HepG2 (cell line): ENCODE data around the gene OSBPL3. TPM values are rescaled to one million over a fixed set of nuclear protein-coding genes. Genes with fewer than 3 reads are reported as not detected.

Source experiments
- ATAC-seq: fragments of 200-7000 bp; cut with Tn5 transposase; 3 replicates; pipeline ENCODE4 v1.9.1; 2020; ENCODE audit warnings: mild to moderate bottlenecking, moderate library complexity
- BruUV-seq: library from RNA; stranded (reverse); fragments of 400-500 nt; replicated peaks from 2 replicates; lab custom pipeline; 2021; lab: Mats Ljungman, UMichigan
- CTCF ChIA-PET: fragments of 300-600 bp; formaldehyde crosslinking; extraction: SDS; loops from one replicate; lab custom pipeline; 2021; ENCODE audit warnings: low total read pairs, inconsistent platforms, low intra/inter-chr PET ratio; lab: Yijun Ruan, JAX
- POLR2A ChIA-PET: fragments of 350-600 bp; sonication (Branson Sonifier 250); formaldehyde crosslinking; loops from one replicate; lab custom pipeline; 2020; ENCODE audit warnings: antibody characterized with exemption, inconsistent platforms; lab: Yijun Ruan, JAX
- DNase-seq: peaks from one replicate; pipeline ENCODE4 v3.0.0-alpha.2; 2015; ENCODE audit warnings: low spot score
- FAIRE-seq: peaks from 3 replicates; lab custom pipeline; 2011; peaks lifted over from hg19 to GRCh38; lab: Jason Lieb, UNC
- H2AFZ ChIP-seq: one replicate; pipeline ENCODE4 v1.6.1; 2011; ENCODE audit warnings: low read length, inconsistent platforms
- H3K27ac ChIP-seq: fragments of 300-600 bp; 3 replicates; pipeline ENCODE4 v1.8.0; 2011; ENCODE audit warnings: mixed run types, mild to moderate bottlenecking, mixed read lengths, low read length, inconsistent platforms; ENCODE audit not compliant: insufficient read depth; ENCODE audit errors: extremely low read length
- H3K27me3 ChIP-seq, 2 experiments: fragments of 200-600 bp in 1 of 2; 2 replicates in 1 of 2; 3 replicates in 1 of 2; pipeline versions ENCODE4 v1.6.0 to v1.8.0; 2011; ENCODE audit warnings: low read length in 2 of 2, mild to moderate bottlenecking in 2 of 2, moderate library complexity in 2 of 2, inconsistent platforms in 1 of 2; ENCODE audit not compliant: insufficient read depth in 2 of 2, control insufficient read depth in 1 of 2
- H3K36me3 ChIP-seq, 2 experiments: fragments of 200-600 bp in 1 of 2; replicated peaks in 1 of 2; 2 replicates in 1 of 2; 3 replicates in 1 of 2; pipeline versions ENCODE4 v1.5.1 to v1.8.0; 2011; ENCODE audit warnings: low read length in 2 of 2, inconsistent platforms in 1 of 2; ENCODE audit not compliant: insufficient read depth in 2 of 2, control insufficient read depth in 1 of 2
- H3K4me1 ChIP-seq: 2 replicates; pipeline ENCODE4 v1.5.1; 2012; ENCODE audit warnings: low read length, inconsistent platforms; ENCODE audit not compliant: insufficient read depth
- H3K4me2 ChIP-seq: 2 replicates; pipeline ENCODE4 v1.6.0; 2011; ENCODE audit warnings: low read depth, low read length, inconsistent platforms
- H3K4me3 ChIP-seq, 3 experiments: fragments of 200-600 bp in 1 of 3; sonication (generic), shearing (Covaris generic) in 1 of 3; replicated peaks in 1 of 3; 2 replicates each; pipeline ENCODE4 v1.5.1; 2011 to 2016; ENCODE audit warnings: low read length in 3 of 3, inconsistent platforms in 2 of 3, low read depth in 2 of 3, mild to moderate bottlenecking in 2 of 3, control low read depth in 1 of 3, mixed read lengths in 1 of 3; ENCODE audit not compliant: insufficient read depth in 1 of 3
- H3K79me2 ChIP-seq: one replicate; pipeline ENCODE4 v1.6.1; 2011; ENCODE audit warnings: low read length, inconsistent platforms; ENCODE audit not compliant: insufficient read depth
- H3K9ac ChIP-seq: 2 replicates; pipeline ENCODE4 v1.6.0; 2011; ENCODE audit warnings: mild to moderate bottlenecking, low read depth, low read length, inconsistent platforms; ENCODE audit not compliant: insufficient read depth
- H3K9me3 ChIP-seq: 2 replicates; pipeline ENCODE4 v1.5.1; 2012; ENCODE audit warnings: mild to moderate bottlenecking, low read length
- H4K20me1 ChIP-seq: 2 replicates; pipeline ENCODE4 v1.6.0; 2011; ENCODE audit warnings: inconsistent platforms, mild to moderate bottlenecking, low read length, moderate library complexity; ENCODE audit not compliant: insufficient read depth
- ATM ChIP-seq: fragments of 450-650 bp; IDR thresholded peaks from 2 replicates; pipeline ENCODE4 v1.7.1; 2017; ENCODE audit warnings: mild to moderate bottlenecking, borderline replicate concordance
- THAP9 ChIP-seq: sonication (generic); formaldehyde crosslinking; IDR thresholded peaks from 2 replicates; pipeline ENCODE4; 2020; ENCODE audit warnings: missing genetic modification reagents, mild to moderate bottlenecking, borderline replicate concordance
- ZFX ChIP-seq: sonication (generic); formaldehyde crosslinking; IDR thresholded peaks from 2 replicates; pipeline ENCODE4 v1.4.0; 2020; ENCODE audit warnings: mild to moderate bottlenecking, low read depth, missing genetic modification reagents, moderate library complexity
- ZNF275 ChIP-seq: sonication (generic); formaldehyde crosslinking; IDR thresholded peaks from 2 replicates; pipeline ENCODE4 v1.8.0; 2022; ENCODE audit warnings: missing genetic modification reagents, mild to moderate bottlenecking, inconsistent platforms, borderline replicate concordance
- WGBS: methylation state at CpG from one replicate; pipeline ENCODE4 v1.1.6; 2017; ENCODE audit warnings: low lambda C conversion rate; 5-methylcytosine and 5-hydroxymethylcytosine counted together
- in situ Hi-C: cut with HindIII; loops from 2 replicates; pipeline ENCODE4 v1.10.0; 2017; ENCODE audit warnings: low pct_unique_long_range_greater_than_20kb; ENCODE audit not compliant: extremely low pct_ligation_motif_present
- intact Hi-C: fragments of 100-400 bp; cut with micrococcal nuclease; formaldehyde crosslinking; loops from one replicate; pipeline ENCODE4 v1.10.0; 2022; ENCODE audit not compliant: unreplicated experiment
- polyA plus RNA-seq, 8 experiments: library from polyadenylated mRNA; depleted of rRNA in 3 of 8; stranded (reverse) in 7 of 8; unstranded in 1 of 8; fragments of >200 nt; fragmentation: Illumina TruSeq in 4 of 8; extraction: Trizol in 4 of 8; gene quantifications; 2 replicates each; pipeline versions ENCODE4 v1.2.1 to v1.2.3, GENCODE V29; 2011 to 2016; ENCODE audit warnings: low read depth in 4 of 8, missing spikeins in 1 of 8, mixed read lengths in 1 of 8; ENCODE audit not compliant: insufficient read depth in 1 of 8
- total RNA-seq, 5 experiments: library from RNA; depleted of rRNA; stranded (reverse); fragments of >200 nt; fragmentation: Illumina TruSeq; extraction: Trizol; gene quantifications; 2 replicates each; pipeline ENCODE4 v1.2.3, GENCODE V29; 2016; ENCODE audit warnings: low read depth in 1 of 5

Gene OSBPL3
- total and polyA plus RNA-seq, 2 of the 13 experiments (the other 11 are each of a cell fraction or from before 2014, with no cell fraction given): 8.8 to 28.9 TPM

- Histone ChIP-seq H3K9ac (no peak overlapping the region), H3K4me1 (no peaks in the 10 kb centered on the region), H3K79me2 (no peaks in the 10 kb centered on the region), H2AFZ (no peak overlapping the region), H4K20me1 (no peaks in the 10 kb centered on the region), H3K4me3 (no peak overlapping the region), H3K27ac (no peak overlapping the region), H3K27me3 (no peaks in the 10 kb centered on the region), H3K36me3 (peaks cover 8 to 17% of the 10 kb centered on the region in 2 experiments; a peak in 4 of 5 replicates), H3K4me2 (no peak overlapping the region), H3K9me3 (no peaks in the 10 kb centered on the region)
- ATAC-seq (no peak), DNase-seq (no peak), FAIRE-seq (no peak)
- CTCF ChIA-PET: no interaction called here
- BruUV-seq: no TSS peak
- intact Hi-C loops: no loop called here
- 94% methylated on average over 6 of the region's 6 CpGs for WGBS
- POLR2A ChIA-PET: no interaction called here
- in situ Hi-C loops: no loop called here
- TF ChIP-seq THAP9 (no peak), ATM (no peak), ZNF275 (CRISPR knock-in tag) (no peak), ZFX (CRISPR knock-in tag) (no peak)
Observed at GRCh38 chr7:24870766-24871165, 109.2 kb downstream of the OSBPL3 start.
